Mucosa of rectum (tissue), 2 donors: ENCODE measurements around the gene KIRREL1.
A peak's percentile ranks its signal among the peaks of the same experiment; 100 is the strongest.
"Not testable (repeated sequence)": the region's sequence is repeated elsewhere in the genome, so short reads cannot be mapped to it uniquely, and the experiment has no call there.

ENCODE experiments used
- H3K27ac ChIP-seq, 2 donors: one replicate each; pipeline ENCODE4 v1.7.0; 2013; ENCODE audit warnings: inconsistent platforms in 2 of 2, low read depth in 2 of 2, low read length in 2 of 2
- H3K27me3 ChIP-seq, 2 donors: one replicate each; pipeline ENCODE4 v1.7.0; 2013; ENCODE audit warnings: low read length in 2 of 2; ENCODE audit not compliant: control insufficient read depth in 2 of 2, insufficient read depth in 2 of 2
- H3K36me3 ChIP-seq, 2 donors: one replicate each; pipeline ENCODE4 v1.7.0; 2013; ENCODE audit warnings: low read length in 2 of 2; ENCODE audit not compliant: control insufficient read depth in 2 of 2, insufficient read depth in 2 of 2
- H3K4me1 ChIP-seq, 2 donors: one replicate each; pipeline ENCODE4 v1.7.0; 2013; ENCODE audit warnings: low read length in 2 of 2, mild to moderate bottlenecking in 1 of 2; ENCODE audit not compliant: control insufficient read depth in 2 of 2, insufficient read depth in 2 of 2
- H3K4me3 ChIP-seq, 2 donors: one replicate each; pipeline ENCODE4 v1.7.0; 2013; ENCODE audit warnings: low read length in 2 of 2
- H3K9ac ChIP-seq, 2 donors: one replicate each; pipeline ENCODE4 v1.7.0; 2013; ENCODE audit warnings: low read length in 2 of 2, low read depth in 1 of 2, mild to moderate bottlenecking in 1 of 2
- H3K9me3 ChIP-seq, 2 donors: one replicate each; pipeline ENCODE4 v1.7.0; 2013; ENCODE audit warnings: low read length in 2 of 2; ENCODE audit not compliant: control insufficient read depth in 2 of 2
- donor health status: healthy.
- donor health status: Normal muscosa, but diverticular disease.

Gene KIRREL1

DNA sequence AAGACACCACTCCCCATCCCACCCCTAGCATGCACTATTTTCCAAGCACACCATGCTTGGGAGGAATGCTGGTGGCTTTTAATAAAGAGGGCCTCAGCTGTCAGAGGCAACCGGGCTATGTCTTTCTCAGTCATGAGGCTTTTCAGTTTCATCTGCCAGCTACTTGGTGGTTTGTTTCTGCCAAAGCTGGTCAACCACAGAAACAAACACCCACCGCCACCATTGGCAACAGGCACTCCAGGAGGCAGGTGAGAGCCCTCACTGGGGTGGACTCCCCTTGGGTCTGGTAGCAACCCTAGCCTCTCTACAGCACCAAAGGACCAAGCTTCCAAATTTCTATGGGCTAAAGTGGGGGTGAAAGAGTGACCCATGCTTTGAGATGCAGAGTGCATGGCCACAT lies 133.0 kb downstream of the KIRREL1 start:
- no peak overlapping the region for H3K4me3 ChIP-seq
- H3K9me3 ChIP-seq, result no peaks in the 10 kb centered on the region
- H3K27me3 ChIP-seq, result peaks cover 0 to 2% of the 10 kb centered on the region in 2 donors
- no peak overlapping the region for H3K27ac ChIP-seq
- H3K9ac ChIP-seq, result no peak overlapping the region
- no peaks in the 10 kb centered on the region for H3K36me3 ChIP-seq
- no peaks in the 10 kb centered on the region for H3K4me1 ChIP-seq

DNA sequence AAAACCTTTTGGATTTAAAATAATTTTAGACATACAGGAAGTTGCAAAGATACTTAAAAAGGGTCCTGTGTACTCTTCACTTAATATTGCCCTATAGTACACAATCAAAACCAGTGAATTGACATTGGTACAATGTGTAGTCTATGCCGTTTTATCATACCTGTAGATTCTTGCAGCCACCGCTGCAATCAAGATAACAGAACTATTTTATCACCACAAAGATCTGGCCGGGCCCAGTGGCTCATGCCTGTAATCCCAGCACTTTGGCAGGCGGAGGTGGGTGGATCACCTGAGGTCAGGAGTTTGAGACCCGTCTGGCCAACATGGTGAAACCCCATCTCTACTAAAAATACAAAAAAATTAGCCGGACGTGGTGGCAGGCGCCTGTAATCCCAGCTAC lies 135.1 kb downstream of the KIRREL1 start:
- not testable (repeated sequence) for H3K9me3 ChIP-seq, H3K27me3 ChIP-seq, H3K27ac ChIP-seq, H3K4me1 ChIP-seq, H3K4me3 ChIP-seq, H3K36me3 ChIP-seq, H3K9ac ChIP-seq

DNA sequence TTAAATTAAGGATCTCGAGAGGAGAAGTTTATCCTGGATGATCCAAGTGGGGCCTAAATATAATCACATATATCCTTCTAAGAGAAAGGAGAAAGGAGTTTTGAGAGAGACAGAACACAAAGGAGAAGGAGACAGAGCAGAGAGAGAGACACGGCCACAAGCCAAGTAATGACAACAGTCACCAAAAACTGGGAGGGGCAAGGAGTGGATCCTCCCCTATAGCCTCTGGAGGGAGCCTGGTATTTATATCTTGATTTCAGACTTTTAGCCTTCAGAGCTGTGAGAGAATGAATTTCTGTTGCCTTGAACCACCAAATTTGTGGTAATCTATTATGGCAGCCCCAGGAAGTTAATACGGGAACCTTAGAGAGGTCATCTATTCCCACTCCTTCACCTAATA lies 137.8 kb downstream of the KIRREL1 start:
- Histone ChIP-seq H3K4me3 (no peak overlapping the region), H3K4me1 (no peaks in the 10 kb centered on the region), H3K27me3 (no peaks in the 10 kb centered on the region), H3K9ac (no peak overlapping the region), H3K36me3 (no peaks in the 10 kb centered on the region), H3K9me3 (no peaks in the 10 kb centered on the region), H3K27ac (no peak overlapping the region)

DNA sequence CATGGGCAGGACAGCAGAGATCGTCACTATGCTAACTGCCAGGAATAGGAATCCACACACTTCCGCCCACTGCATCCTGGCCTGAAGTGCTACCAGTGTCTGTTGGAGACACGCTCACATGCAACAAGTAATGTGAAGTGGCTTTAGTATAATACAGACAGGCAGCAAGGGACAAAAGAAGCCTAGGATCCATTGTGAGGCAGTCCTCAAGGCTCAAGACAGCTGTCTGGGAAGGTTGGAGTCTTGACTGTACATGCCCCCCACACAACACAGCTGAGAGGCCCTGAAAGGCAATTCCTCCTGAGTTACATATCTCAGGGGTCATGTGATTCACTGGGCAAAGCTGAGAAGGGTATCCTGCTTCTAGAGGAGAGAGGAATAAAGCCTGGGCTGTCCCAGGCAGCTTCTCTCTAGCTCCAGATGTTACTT lies 147.3 kb downstream of the KIRREL1 start:
- Histone ChIP-seq H3K4me1 (no peaks in the 10 kb centered on the region), H3K27me3 (no peaks in the 10 kb centered on the region), H3K27ac (no peak overlapping the region), H3K9ac (no peak overlapping the region), H3K9me3 (no peaks in the 10 kb centered on the region), H3K36me3 (no peaks in the 10 kb centered on the region), H3K4me3 (no peak overlapping the region)

DNA sequence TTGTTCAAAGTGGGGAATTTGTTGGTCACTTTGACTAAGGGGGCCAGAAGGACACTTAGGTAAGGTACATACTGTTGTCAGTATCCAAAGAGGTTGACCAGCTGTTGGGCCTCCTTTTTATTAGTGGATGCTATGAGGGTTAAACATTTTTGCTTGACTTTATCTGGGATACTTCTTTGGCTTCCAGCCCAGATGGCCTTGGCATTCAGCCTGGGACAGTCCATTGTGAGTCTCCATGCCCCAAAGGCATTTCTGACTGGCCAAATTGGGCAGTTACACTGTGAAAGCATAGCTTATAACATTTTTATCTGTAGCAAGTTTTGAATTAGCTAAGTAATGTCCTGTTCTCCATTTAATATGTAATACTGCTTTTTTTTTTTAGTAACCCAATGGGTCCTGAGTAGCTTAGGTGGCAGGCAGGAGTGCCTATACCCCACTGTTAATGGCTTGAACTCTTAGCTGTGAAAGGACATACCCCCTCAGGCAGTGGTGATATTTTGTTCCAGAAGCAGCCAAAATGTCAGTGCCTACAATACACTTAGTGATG lies 151.8 kb downstream of the KIRREL1 start:
- H3K9ac ChIP-seq, result no peak overlapping the region
- no peaks in the 10 kb centered on the region for H3K27me3 ChIP-seq
- H3K4me3 ChIP-seq, result no peak overlapping the region
- H3K4me1 ChIP-seq, result peaks cover 8 to 9% of the 10 kb centered on the region in 2 donors
- H3K9me3 ChIP-seq, result no peaks in the 10 kb centered on the region
- H3K36me3 ChIP-seq, result no peaks in the 10 kb centered on the region
- H3K27ac ChIP-seq, result no peak overlapping the region

DNA sequence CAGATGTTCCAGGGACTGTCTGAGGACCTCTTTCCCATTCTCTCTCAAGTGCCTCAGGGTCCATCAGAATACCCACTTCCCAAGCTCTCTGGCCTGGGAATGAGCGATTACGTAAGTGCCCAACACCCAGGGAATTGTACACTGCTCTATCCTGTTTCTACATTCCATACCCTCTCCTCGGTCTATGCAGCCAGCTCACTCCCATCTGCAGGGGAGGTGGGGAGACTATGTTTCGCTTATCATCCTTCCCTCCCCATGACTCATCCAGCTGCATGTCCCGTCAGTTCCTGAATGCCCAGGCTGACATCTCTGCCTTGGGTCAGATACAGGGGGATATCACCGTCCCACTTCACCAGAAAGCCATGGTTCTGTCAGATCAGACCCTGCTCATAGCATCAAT lies 152.7 kb downstream of the KIRREL1 start:
- H3K27ac ChIP-seq, result no peak overlapping the region
- no peaks in the 10 kb centered on the region for H3K9me3 ChIP-seq
- H3K9ac ChIP-seq, result no peak overlapping the region
- H3K4me1 ChIP-seq, result peaks cover 8 to 9% of the 10 kb centered on the region in 2 donors
- H3K27me3 ChIP-seq, result no peaks in the 10 kb centered on the region
- H3K36me3 ChIP-seq, result no peaks in the 10 kb centered on the region
- no peak overlapping the region for H3K4me3 ChIP-seq

DNA sequence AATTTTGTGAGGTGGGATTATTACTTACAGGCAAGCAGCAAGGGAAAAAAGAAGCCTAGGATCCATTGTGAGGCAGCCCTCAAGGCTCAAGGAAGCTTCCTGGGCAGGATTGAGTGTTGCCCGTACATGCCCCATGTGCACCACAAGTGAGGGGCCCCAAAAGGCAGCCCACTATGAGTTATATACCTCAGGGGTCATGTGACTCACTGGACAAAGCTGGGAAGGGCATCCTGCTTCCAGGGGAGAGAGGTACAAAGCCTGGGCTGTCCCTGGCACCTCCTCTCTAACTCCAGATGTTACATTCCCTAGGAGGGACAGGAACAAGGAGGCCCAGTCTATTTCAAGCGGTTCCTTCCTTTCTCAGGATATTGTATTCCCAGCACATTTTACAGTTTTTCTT lies 153.3 kb downstream of the KIRREL1 start:
- peaks cover 8 to 9% of the 10 kb centered on the region in 2 donors for H3K4me1 ChIP-seq
- no peak overlapping the region for H3K27ac ChIP-seq
- H3K27me3 ChIP-seq, result no peaks in the 10 kb centered on the region
- H3K36me3 ChIP-seq, result no peaks in the 10 kb centered on the region
- no peaks in the 10 kb centered on the region for H3K9me3 ChIP-seq
- H3K4me3 ChIP-seq, result no peak overlapping the region
- no peak overlapping the region for H3K9ac ChIP-seq

DNA sequence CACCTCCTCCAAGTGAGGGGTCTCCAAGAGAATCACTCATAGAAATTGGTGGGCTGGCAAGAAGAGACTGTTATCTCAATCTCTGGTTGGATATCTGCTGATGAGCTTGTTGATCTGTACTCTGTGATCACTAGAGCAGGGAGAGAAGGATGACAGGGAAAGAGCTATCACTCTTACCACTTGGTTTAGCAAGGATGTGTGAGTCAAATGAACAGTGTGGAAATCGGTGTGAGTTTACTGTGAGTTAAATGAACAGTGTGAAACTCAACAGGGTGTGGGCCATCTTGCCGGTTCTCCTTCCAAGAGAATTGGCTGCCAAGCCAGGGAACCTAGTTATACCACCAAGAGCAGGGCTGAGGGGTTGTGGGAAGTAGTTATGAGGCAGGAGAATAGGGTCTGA lies 154.0 kb downstream of the KIRREL1 start:
- H3K9me3 ChIP-seq, result no peaks in the 10 kb centered on the region
- H3K4me1 ChIP-seq, result peaks cover 8 to 9% of the 10 kb centered on the region in 2 donors
- H3K4me3 ChIP-seq, result no peak overlapping the region
- no peak overlapping the region for H3K9ac ChIP-seq
- H3K27ac ChIP-seq, result no peak overlapping the region
- no peaks in the 10 kb centered on the region for H3K27me3 ChIP-seq
- H3K36me3 ChIP-seq, result no peaks in the 10 kb centered on the region

DNA sequence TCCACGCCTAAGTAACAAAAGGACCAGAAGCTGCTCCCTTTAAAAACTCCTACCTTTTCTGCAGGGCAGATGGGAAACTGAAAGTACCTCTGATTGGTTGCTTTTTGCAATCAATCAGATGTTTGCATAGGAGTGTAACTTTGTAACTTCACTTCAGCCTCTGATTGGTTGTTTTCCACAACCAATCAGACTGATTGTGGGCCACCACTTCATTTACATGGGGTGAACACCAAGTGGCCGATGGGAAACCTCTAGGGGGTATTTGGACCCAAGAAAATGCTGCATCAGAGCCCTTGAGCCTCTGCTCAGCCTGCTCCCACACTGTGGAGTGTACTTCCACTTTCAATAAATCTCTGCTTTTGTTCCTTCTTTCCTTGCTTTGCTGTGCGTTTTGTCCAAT lies 154.4 kb downstream of the KIRREL1 start:
- H3K36me3 ChIP-seq, result no peaks in the 10 kb centered on the region
- H3K9ac ChIP-seq, result no peak overlapping the region
- H3K4me1 ChIP-seq, result peaks cover 8 to 9% of the 10 kb centered on the region in 2 donors
- no peaks in the 10 kb centered on the region for H3K9me3 ChIP-seq
- H3K4me3 ChIP-seq, result no peak overlapping the region
- no peak overlapping the region for H3K27ac ChIP-seq
- no peaks in the 10 kb centered on the region for H3K27me3 ChIP-seq

DNA sequence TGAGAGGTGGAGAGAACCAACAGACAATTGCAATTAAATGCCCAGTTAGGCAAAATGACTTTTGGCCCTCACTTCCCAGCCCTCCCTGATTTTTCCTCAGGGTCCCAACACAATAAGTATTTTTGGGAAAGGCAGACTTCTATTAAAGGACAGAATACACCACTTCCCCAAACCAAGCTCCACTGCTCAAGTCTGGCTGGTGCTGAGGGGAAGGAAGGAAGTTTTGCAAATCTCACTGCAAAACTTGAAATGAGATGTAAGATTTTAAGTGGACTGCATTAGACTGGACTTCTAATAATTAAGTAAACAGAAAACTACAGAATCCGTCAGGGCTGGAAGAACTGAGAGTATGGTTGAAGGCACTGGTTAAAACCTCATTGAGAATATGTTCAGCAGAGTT lies 155.0 kb downstream of the KIRREL1 start:
- Histone ChIP-seq H3K9me3 (no peaks in the 10 kb centered on the region), H3K4me1 (peaks cover 8 to 9% of the 10 kb centered on the region in 2 donors), H3K27me3 (no peaks in the 10 kb centered on the region), H3K9ac (no peak overlapping the region), H3K27ac (peak overlapping the region in 1 of 2 donors; percentile 9), H3K4me3 (no peak overlapping the region), H3K36me3 (no peaks in the 10 kb centered on the region)

DNA sequence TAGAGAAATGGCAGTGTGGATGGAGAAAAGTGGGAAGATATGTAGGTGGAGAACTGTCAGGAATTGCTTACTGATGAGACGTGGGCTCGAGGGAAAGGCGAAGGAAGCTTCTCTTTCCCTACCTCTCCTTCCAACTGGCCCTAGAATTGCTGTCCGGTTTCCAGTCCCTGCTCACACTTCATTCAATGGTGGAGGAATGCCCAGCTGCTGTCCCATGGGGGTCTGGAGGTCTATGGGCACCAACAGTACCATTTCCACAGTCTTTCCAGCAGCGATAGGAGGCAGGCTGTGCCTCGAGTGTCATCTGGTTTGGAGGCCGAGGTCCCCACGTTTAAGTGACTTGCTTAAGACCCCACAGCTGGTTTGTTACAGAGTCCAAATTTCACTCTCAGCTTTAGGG lies 155.7 kb downstream of the KIRREL1 start:
- Histone ChIP-seq H3K27me3 (no peaks in the 10 kb centered on the region), H3K9me3 (no peaks in the 10 kb centered on the region), H3K36me3 (no peaks in the 10 kb centered on the region), H3K27ac (peak overlapping the region; percentile 37 to 49), H3K4me3 (peak overlapping the region; percentile 22 to 71), H3K4me1 (peaks cover 8 to 9% of the 10 kb centered on the region in 2 donors), H3K9ac (no peak overlapping the region)
